ENCODE measurements around the gene DUSP10. TPM values are rescaled to one million over a fixed set of nuclear protein-coding genes. Genes with fewer than 3 reads are reported as not detected.

Gene DUSP10
- total and polyA plus RNA-seq, 8 donors = 1.0 to 50.0 (median 3.0) TPM

DNA sequence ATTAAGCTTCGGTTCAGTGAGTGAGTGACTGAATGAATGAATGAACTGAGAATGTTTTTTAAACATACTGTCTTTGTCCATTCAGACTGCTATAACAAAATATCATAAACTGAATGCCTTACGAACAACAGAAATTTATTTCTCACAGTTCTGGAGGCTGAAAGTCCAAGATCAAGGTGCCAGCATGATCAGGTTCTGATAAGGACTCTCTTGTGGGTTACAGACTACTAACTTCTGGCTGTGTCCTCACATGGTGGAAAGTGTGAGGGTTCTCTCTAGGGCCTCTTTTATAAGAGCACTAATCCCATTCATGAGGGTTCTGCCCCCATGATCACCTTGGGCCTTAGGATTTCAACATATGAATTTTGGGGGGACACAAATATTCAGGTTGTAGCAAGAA, 7.1 kb upstream of the DUSP10 start:
- H3K4me1 ChIP-seq = peaks cover 0 to under 1% (median 0%) of the 10 kb centered on the region in 4 donors
- no peaks in the 10 kb centered on the region for H3K27me3 ChIP-seq
- H3K27ac ChIP-seq = no peak overlapping the region
- intact Hi-C loops (cut with DNase I; ENCODE audit: low total_unique reads) = no loop called here
- 89 to 99% (median 93%) methylated on average over 2 of the region's 2 CpGs for whole genome bisulfite sequencing, 5 donors
- H3K4me3 ChIP-seq = no peak overlapping the region
- no peak for TF ChIP-seq EP300 (IDR thresholded peaks at IDR 0.05)
- TF ChIP-seq POLR2A (IDR thresholded peaks at IDR 0.05) = no peak
- TF ChIP-seq, protein P1, sequence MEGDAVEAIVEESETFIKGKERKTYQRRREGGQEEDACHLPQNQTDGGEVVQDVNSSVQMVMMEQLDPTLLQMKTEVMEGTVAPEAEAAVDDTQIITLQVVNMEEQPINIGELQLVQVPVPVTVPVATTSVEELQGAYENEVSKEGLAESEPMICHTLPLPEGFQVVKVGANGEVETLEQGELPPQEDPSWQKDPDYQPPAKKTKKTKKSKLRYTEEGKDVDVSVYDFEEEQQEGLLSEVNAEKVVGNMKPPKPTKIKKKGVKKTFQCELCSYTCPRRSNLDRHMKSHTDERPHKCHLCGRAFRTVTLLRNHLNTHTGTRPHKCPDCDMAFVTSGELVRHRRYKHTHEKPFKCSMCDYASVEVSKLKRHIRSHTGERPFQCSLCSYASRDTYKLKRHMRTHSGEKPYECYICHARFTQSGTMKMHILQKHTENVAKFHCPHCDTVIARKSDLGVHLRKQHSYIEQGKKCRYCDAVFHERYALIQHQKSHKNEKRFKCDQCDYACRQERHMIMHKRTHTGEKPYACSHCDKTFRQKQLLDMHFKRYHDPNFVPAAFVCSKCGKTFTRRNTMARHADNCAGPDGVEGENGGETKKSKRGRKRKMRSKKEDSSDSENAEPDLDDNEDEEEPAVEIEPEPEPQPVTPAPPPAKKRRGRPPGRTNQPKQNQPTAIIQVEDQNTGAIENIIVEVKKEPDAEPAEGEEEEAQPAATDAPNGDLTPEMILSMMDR (IDR thresholded peaks at IDR 0.05) = no peak
- TF ChIP-seq POLR2AphosphoS5 (IDR thresholded peaks at IDR 0.05) = no peak
- no peaks in the 10 kb centered on the region for H3K9me3 ChIP-seq
- no peaks in the 10 kb centered on the region for H3K36me3 ChIP-seq
- no peak for DNase-seq

DNA sequence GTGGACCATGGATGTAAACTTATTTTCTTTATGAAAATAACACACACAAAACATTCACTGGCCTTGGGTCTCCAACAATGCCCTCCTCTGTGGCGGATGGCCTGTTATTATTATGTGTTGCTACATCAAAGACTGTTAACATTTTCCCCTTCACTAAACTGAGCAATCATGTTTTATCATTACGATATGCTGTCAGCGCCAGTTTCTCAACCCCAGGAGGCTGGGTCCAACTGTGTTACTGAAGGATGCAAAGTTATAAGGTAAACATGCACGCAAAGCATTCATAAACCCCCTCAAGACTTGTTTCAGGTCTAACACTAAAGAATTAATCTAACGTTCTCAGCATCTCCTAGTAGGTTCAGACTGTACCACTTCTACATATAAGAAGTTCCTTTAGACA, 6.0 kb upstream of the DUSP10 start:
- Histone ChIP-seq H3K27me3 (no peaks in the 10 kb centered on the region), H3K36me3 (no peaks in the 10 kb centered on the region), H3K27ac (no peak overlapping the region), H3K4me3 (no peak overlapping the region), H3K4me1 (peaks cover 0 to 9% (median 7%) of the 10 kb centered on the region in 4 donors), H3K9me3 (no peaks in the 10 kb centered on the region)
- no peak for DNase-seq
- 67 to 87% (median 77%) methylated on average over 5 of the region's 5 CpGs for WGBS, 5 donors
- TF ChIP-seq POLR2A (IDR thresholded peaks at IDR 0.05) = no peak
- no peak for TF ChIP-seq EP300 (IDR thresholded peaks at IDR 0.05)
- no peak for TF ChIP-seq POLR2AphosphoS5 (IDR thresholded peaks at IDR 0.05)
- TF ChIP-seq, protein P1 (IDR thresholded peaks at IDR 0.05) = no peak
- intact Hi-C loops (cut with DNase I; ENCODE audit: low total_unique reads) = no loop called here

DNA sequence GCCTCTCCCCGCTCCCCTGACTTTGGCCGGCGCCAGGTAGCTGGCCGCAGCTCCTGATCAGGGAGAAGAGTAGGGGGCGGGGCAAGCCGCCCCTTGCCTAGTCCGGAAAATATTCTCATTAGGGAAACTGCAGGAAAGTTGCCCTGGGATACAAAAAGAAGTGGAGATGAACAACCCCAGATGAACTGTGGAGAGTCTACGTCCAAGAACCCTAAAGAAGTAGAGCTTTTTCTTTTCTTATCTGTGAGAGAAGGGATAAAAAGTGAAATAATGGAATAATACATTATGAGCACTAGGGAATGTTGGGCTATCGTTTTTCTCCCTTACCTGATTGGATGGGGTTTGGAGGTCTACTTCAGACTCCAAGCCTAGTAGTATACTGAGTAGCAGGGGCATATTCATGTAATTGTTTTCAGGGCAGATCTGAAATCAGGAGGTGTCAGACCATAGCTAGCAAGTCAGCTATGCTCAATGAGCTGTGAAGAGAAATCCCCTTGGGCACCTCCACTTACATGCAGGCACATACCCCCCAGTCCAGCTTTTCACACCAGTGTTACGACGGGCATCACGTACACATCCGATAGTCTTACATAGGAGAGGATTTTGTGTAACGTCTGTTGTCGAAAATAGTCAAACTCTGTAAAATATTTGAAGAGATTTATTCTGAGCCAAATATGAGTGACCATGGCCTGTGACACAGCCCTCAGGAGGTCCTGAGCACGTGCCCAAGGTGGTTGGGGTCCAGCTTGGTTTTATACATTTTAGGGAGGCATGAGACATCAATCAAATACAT, 1.7 kb upstream of the DUSP10 start:
- H3K27ac ChIP-seq = peak overlapping the region; percentile 96 to 100 (median 98)
- no peaks in the 10 kb centered on the region for H3K9me3 ChIP-seq
- peaks cover 0 to 7% (median 0%) of the 10 kb centered on the region in 4 donors for H3K36me3 ChIP-seq
- TF ChIP-seq, protein P1 (IDR thresholded peaks at IDR 0.05) = no peak
- no peak for TF ChIP-seq POLR2A (IDR thresholded peaks at IDR 0.05)
- TF ChIP-seq EP300 (IDR thresholded peaks at IDR 0.05) = no peak
- no peak for TF ChIP-seq POLR2AphosphoS5 (IDR thresholded peaks at IDR 0.05)
- peak overlapping the region; percentile 62 to 75 (median 71) for H3K4me3 ChIP-seq
- H3K27me3 ChIP-seq = no peaks in the 10 kb centered on the region
- intact Hi-C loops (cut with DNase I; ENCODE audit: low total_unique reads) = no loop called here
- 35 to 40% (median 36%) methylated on average over 16 of the region's 16 CpGs for WGBS, 5 donors
- DNase-seq = peak in 1 of 2 donors; percentile 32
- H3K4me1 ChIP-seq = peaks cover 4 to 33% (median 27%) of the 10 kb centered on the region in 4 donors

DNA sequence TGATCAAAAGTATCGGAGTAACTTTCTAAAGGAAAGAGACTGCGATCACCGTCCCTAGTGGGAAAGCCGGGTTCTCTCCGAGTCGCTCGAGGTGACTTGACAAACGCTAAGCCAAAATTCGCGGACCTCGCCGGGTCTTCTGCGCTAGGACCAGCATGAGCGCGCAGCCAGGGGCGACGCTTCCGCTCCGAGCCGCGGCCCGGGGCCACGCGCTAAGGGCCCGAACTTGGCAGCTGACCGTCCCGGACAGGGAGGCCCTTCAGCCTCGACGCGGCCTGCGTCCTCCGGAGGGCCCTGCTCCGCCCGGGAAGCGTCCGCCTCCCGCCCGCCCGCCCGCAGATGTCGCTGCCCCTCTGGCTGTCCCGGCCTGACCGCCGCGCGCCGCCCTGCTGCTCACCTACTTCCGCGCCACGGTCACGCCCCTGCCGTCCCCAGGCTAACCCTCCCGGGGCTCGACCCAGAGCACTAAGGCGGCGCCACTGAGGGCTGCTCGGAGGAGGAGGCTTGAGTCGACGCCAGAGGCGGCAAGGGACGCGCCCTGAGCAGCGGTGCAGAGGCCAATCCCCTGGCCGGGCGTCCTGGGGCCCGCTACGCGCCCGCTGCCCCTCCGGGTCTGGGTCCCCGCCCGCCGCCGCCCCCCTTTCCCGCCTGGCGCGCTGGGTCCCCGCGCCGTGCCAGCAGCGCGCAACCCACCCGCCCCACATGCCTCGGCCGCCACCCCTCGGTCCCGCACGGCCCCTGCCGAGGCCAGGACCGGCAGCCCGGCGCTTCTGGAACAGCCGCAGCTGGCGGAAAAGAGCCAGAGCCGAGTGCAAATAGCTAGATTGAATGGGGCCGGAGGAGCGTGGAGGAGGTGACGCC, 896 bp upstream of the DUSP10 start:
- intact Hi-C loops (cut with DNase I; ENCODE audit: low total_unique reads) = no loop called here
- peaks cover 4 to 38% (median 30%) of the 10 kb centered on the region in 4 donors for H3K4me1 ChIP-seq
- no peaks in the 10 kb centered on the region for H3K27me3 ChIP-seq
- TF ChIP-seq EP300 (IDR thresholded peaks at IDR 0.05) = no peak
- TF ChIP-seq POLR2AphosphoS5 (IDR thresholded peaks at IDR 0.05) = peak in 2 of 3 donors; percentile 61 to 63
- no peak for TF ChIP-seq POLR2A (IDR thresholded peaks at IDR 0.05)
- TF ChIP-seq, protein P1 (IDR thresholded peaks at IDR 0.05) = peak in 2 of 7 experiments; percentile 11 to 26
- peak overlapping the region; percentile 96 to 100 (median 98) for H3K27ac ChIP-seq
- H3K36me3 ChIP-seq = peaks cover 0 to 15% (median 0%) of the 10 kb centered on the region in 4 donors
- H3K9me3 ChIP-seq = no peaks in the 10 kb centered on the region
- DNase-seq = peak; percentile 83 to 94
- 0 to 2% (median 0%) methylated on average over 10 to 96 of the region's 98 CpGs for WGBS, 5 donors
- peak overlapping the region; percentile 62 to 75 (median 71) for H3K4me3 ChIP-seq

Data from stomach (tissue), 9 donors.